ENCODE measurements around the gene B3GAT3. TPM values are rescaled to one million over a fixed set of nuclear protein-coding genes. Genes with fewer than 3 reads are reported as not detected.

Gene B3GAT3
- total and polyA plus RNA-seq, 2 donors (not counting 3 experiments of a cell fraction or from before 2014, with no cell fraction given): 31.6 to 37.2 TPM

DNA sequence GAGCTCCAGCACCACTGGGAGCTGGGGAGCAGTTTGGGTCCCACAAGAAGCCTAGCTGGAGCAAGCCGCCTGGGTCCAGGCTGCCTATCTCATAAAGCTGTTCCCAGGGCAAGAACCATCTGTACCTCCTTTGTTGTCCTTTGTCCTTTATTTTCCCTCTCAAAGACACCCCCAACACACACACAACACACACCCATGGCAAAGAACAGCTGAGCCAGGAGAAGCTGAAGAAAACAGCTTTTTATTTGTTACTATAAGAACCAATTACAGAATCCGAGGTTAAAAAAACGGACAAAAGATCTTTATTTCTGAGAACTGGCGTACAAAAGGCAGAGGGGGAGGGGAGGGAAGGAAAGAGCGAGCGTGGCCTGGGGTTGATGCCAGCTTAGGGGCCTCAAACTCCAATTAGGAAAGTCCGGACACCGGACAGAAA lies 28.8 kb downstream of the B3GAT3 start:
- Histone ChIP-seq H2AFZ (ENCODE audit: low read depth, low read length) (no peak overlapping the region), H3K79me2 (ENCODE audit: control insufficient read depth, insufficient read depth, low read length) (peaks cover 23% of the 10 kb centered on the region), H3K4me1 (ENCODE audit: control insufficient read depth, extremely low read depth, insufficient read depth, low read length) (peaks cover 18% of the 10 kb centered on the region), H4K20me1 (replicated peaks; ENCODE audit: control insufficient read depth, extremely low read depth, insufficient read depth, low read length) (no peaks in the 10 kb centered on the region), H3K4me2 (ENCODE audit: insufficient read depth, low read length) (no peak overlapping the region), H3K4me3 (replicated peaks in 1 of 3; ENCODE audit: insufficient read depth in 1 of 3, low read depth in 1 of 3, low read length in 3 of 3) (no peak overlapping the region), H3K9me3 (replicated peaks; ENCODE audit: control insufficient read depth, insufficient read depth, low read length) (no peaks in the 10 kb centered on the region), H3K27me3 (ENCODE audit: control insufficient read depth in 2 of 2, insufficient read depth in 2 of 2, low read length in 2 of 2) (no peaks in the 10 kb centered on the region), H3K36me3 (ENCODE audit: control insufficient read depth in 2 of 2, extremely low read depth in 1 of 2, insufficient read depth in 2 of 2, low read length in 2 of 2) (peaks cover 36 to 40% of the 10 kb centered on the region in 2 experiments), H3K9ac (replicated peaks; ENCODE audit: extremely low read depth, insufficient read depth, low read length) (no peak overlapping the region), H3K27ac (ENCODE audit: insufficient read depth, low read depth, low read length) (peak overlapping the region; percentile 82), H3K9me1 (replicated peaks; ENCODE audit: control insufficient read depth, extremely low read depth, insufficient read depth, low read length) (no peaks in the 10 kb centered on the region)
- FAIRE-seq: no peak
- TF ChIP-seq MYC (IDR thresholded peaks at IDR 0.05; ENCODE audit: low read depth, low read length): no peak
- TF ChIP-seq POLR2AphosphoS5 (IDR thresholded peaks at IDR 0.05; ENCODE audit: insufficient read depth, low read depth, low read length): no peak
- no peak for TF ChIP-seq GATA2 (IDR thresholded peaks at IDR 0.05; ENCODE audit: insufficient read depth, insufficient read length, low read depth, low read length)
- TF ChIP-seq FOS (IDR thresholded peaks at IDR 0.05; ENCODE audit: borderline replicate concordance, insufficient read depth, low read length): no peak
- TF ChIP-seq, protein P1, sequence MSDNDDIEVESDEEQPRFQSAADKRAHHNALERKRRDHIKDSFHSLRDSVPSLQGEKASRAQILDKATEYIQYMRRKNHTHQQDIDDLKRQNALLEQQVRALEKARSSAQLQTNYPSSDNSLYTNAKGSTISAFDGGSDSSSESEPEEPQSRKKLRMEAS (IDR thresholded peaks at IDR 0.05; ENCODE audit: insufficient read depth, insufficient read length): no peak
- TF ChIP-seq JUN (IDR thresholded peaks at IDR 0.05; ENCODE audit: borderline replicate concordance, insufficient read depth, insufficient read length, low read depth): no peak
- no peak for TF ChIP-seq POLR2A (IDR thresholded peaks at IDR 0.05; ENCODE audit: low read depth, low read length)
- BruUV-seq (replicated peaks): no TSS peak
- intact Hi-C loops (cut with micrococcal nuclease) (loop anchor here (1.0 to 5.0 kb wide), 2 partner anchors 101 to 249 kb away; no protein-coding TSS in a partner anchor), dilution Hi-C loops (cut with MboI; ENCODE audit: extremely low pct_ligation_motif_present, low sequenced_read_pairs) (no loop called here)
- ChIA-PET CTCF (interaction anchor here (2.1 to 4.5 kb wide), 7 partner anchors 8 to 198 kb away, joined by 16 to 52 read pairs (median 31); partner anchors contain the start of genes EML3, MTA2 and ROM1), POLR2A (interaction anchor here (3.7 kb wide), 1 partner anchor 18 kb away, joined by 75 read pairs; the partner anchor contains the start of gene EEF1G)
- no peak for DNase-seq (ENCODE audit: low read depth, low spot score)

Measured in endothelial cell of umbilical vein (primary cell).